Liver (tissue), 2 donors: ENCODE data around the gene NSDHL.

Source experiments
- GABPA ChIP-seq, 2 donors: IDR thresholded peaks in 1 of 2; conservative IDR thresholded peaks in 1 of 2; 2 replicates each; pipeline ENCODE4 v1.6.1; 2016; ENCODE audit warnings: antibody characterized with exemption in 2 of 2, mild to moderate bottlenecking in 1 of 2, moderate library complexity in 1 of 2
- HNF4A ChIP-seq, 2 donors: conservative IDR thresholded peaks; 2 replicates each; pipeline ENCODE4 v1.6.1; 2016; ENCODE audit warnings: antibody characterized with exemption in 2 of 2, mild to moderate bottlenecking in 2 of 2
- donor health status: healthy.

- no peak for TF ChIP-seq HNF4A (conservative IDR thresholded peaks at IDR 0.05)
- no peak for TF ChIP-seq GABPA (IDR thresholded peaks at IDR 0.05 in 1 of 2, conservative IDR thresholded peaks at IDR 0.05 in 1 of 2)
Measured at GRCh38 chrX:152878976-152879755, 48.3 kb downstream of the NSDHL start.
